ENCODE data around the gene ACAA1.

Gene ACAA1

DNA sequence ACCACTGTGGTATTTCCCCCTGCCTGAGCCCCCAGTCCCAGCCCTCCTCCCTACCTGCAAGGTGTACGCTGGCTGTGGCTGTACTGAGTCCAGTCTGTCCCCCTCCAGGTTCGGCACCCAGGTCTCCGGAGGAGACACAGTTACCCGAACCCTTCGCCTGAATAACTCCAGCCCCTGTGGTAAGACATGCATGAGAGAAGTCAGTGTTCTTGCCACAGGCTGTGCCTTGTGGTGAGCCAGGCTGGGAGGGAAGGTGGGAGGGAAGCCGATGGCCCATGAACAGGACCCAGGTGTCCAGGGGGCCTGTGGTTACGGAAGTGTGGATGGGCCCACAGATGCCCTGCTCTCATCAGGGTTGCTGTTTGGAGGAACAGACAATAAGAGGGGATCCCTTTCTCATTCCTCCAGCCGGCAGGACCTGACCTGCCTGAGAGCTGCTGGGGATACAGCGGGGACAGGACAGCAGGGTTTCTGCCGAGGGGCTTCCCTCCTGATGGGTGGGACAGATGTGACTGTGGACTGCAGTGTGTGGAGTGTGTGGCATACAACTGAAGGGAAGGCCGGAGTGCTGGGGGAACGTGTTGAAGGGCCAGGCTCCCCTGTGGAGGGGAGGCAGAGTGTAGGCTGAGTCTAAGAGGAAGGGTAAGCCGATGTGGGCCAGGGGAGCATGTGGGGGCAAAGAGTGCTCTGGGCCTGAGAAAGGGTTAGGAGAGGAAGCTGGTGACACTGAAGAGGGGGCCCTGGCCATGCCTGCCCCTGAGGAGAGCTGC, 21.9 kb downstream of the ACAA1 start:
- no peak overlapping the region for H3K4me3 ChIP-seq (replicated peaks in 1 of 2; ENCODE audit: low read depth in 2 of 2, low read length in 2 of 2)
- no peak for DNase-seq (ENCODE audit: low read depth in 2 of 2)
- TF ChIP-seq, protein P1, sequence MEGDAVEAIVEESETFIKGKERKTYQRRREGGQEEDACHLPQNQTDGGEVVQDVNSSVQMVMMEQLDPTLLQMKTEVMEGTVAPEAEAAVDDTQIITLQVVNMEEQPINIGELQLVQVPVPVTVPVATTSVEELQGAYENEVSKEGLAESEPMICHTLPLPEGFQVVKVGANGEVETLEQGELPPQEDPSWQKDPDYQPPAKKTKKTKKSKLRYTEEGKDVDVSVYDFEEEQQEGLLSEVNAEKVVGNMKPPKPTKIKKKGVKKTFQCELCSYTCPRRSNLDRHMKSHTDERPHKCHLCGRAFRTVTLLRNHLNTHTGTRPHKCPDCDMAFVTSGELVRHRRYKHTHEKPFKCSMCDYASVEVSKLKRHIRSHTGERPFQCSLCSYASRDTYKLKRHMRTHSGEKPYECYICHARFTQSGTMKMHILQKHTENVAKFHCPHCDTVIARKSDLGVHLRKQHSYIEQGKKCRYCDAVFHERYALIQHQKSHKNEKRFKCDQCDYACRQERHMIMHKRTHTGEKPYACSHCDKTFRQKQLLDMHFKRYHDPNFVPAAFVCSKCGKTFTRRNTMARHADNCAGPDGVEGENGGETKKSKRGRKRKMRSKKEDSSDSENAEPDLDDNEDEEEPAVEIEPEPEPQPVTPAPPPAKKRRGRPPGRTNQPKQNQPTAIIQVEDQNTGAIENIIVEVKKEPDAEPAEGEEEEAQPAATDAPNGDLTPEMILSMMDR (IDR thresholded peaks at IDR 0.05; ENCODE audit: low read depth, low read length): no peak

DNA sequence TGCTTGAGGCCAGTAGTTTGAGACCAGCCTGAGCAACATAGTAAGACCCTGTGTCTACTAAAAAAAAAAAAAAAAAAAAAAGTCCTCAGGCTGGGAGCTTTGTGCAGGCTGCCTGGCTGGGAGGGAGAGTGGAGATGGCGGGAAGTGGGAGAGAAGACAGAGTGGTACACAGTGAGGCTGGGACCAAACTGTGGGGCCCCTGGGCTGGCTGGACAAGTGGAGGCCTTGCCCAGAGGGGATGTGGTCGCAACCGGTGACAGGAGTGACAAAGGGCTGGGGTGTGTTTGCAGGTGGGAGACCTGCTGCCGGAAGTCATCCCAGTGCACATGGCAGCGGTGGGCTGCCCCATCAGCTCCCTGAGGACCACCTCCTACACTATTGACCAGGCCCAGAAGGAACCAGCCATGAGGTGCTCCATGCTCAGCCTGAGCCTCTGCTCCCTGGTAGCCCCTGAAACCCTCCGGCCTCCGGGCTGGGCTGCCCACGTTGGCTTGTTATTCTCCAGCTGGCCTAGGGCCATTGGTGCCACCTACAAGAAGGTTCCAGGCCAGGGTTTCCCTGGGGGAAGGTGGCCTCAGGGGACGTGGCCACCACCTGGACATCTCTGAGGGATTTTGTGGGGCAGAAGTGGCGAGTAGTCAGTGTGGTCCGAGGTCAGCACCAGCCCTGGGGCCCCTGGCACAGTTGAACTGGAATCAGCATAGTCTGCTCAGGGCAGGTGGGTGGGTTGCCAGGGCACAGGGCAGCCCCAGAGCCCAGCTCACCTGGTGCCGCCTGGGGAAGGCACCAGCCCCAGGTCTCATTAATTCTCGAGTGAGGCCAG, 22.7 kb downstream of the ACAA1 start:
- H3K4me3 ChIP-seq (replicated peaks in 1 of 2; ENCODE audit: low read depth in 2 of 2, low read length in 2 of 2): no peak overlapping the region
- TF ChIP-seq, protein P1 (IDR thresholded peaks at IDR 0.05; ENCODE audit: low read depth, low read length): no peak
- DNase-seq (ENCODE audit: low read depth in 2 of 2): no peak

DNA sequence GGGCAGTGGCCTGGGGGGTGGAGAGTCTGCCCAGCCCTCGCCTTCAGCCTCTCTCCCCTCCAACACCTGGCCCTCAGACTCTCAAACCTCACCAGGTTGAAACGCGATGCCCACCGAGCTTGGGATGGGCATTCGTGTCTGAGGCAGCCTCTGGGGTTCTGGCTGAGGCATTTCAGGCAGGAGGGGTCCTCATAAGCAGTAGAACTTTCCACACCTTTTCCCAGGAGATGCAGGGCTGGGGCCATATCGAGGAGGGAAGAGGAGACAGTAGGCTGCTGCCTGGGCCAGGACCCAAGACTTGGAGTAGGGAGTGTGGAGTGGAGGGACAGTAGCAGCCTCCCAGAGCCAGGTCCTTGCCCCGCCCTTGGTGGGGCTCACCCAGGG, 24.6 kb downstream of the ACAA1 start:
- TF ChIP-seq, protein P1 (IDR thresholded peaks at IDR 0.05; ENCODE audit: low read depth, low read length): no peak
- DNase-seq (ENCODE audit: low read depth in 2 of 2): no peak

DNA sequence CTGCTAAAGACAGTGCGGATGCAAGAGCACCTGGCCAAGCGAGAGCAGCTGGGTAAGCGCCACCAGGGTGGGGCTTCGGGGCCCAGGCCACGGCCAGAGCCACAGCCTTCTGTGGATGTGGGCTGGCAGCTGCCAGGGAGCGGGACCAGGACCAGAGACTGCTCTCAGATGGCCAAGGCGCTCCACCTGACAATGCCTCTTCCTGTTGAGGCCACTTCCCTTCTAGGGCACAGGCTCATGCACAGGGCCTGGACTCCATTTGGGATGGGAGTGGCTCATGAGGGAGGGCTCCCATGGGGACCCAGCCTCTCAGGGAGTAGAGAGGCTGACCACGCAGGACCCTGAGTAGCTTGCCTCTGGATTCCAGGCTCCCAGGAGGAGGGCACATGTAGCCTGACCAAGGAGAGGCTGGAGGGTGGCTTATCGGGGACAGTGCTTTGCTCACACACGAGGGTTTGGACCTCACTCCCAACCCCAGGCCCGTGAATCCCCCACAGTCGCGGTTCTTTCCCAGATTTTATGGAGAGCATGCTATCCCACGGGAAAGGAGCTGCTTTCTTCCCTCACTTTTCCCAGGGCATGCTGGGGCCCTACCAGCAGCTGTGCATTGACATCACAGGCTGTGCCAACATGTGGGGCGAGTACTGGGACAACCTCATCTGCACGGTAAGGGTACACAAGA, 25.1 kb downstream of the ACAA1 start:
- DNase-seq (ENCODE audit: low read depth in 2 of 2): no peak
- TF ChIP-seq, protein P1 (IDR thresholded peaks at IDR 0.05; ENCODE audit: low read depth, low read length): no peak
- H3K4me3 ChIP-seq (replicated peaks in 1 of 2; ENCODE audit: low read depth in 2 of 2, low read length in 2 of 2): no peak overlapping the region

More for the DNA sequence above, 24.6 kb downstream of the ACAA1 start:
- H3K4me3 ChIP-seq (replicated peaks in 1 of 2; ENCODE audit: low read depth in 2 of 2, low read length in 2 of 2): no peak overlapping the region

DNA sequence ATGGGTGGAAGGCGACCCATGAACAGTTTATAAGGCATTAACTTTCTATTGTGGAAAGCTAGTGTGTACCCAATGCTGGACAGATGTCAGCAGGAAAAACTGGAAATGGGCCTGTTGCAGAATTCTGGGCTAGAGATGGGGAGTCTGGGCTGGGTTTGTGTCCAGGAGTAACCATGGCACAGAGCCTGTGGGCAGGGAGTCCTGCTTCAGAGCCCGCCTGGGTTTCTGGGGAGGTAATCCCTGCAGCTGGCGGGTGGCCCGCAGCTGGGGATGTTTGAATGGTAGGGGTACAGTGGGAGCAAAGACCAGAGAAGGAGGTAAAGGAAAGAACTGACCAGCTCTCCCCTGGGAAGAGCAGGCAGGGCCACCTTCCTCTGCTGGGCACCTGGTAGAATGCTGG, 25.7 kb downstream of the ACAA1 start:
- no peak for DNase-seq (ENCODE audit: low read depth in 2 of 2)
- no peak overlapping the region for H3K4me3 ChIP-seq (replicated peaks in 1 of 2; ENCODE audit: low read depth in 2 of 2, low read length in 2 of 2)
- TF ChIP-seq, protein P1 (IDR thresholded peaks at IDR 0.05; ENCODE audit: low read depth, low read length): no peak

DNA sequence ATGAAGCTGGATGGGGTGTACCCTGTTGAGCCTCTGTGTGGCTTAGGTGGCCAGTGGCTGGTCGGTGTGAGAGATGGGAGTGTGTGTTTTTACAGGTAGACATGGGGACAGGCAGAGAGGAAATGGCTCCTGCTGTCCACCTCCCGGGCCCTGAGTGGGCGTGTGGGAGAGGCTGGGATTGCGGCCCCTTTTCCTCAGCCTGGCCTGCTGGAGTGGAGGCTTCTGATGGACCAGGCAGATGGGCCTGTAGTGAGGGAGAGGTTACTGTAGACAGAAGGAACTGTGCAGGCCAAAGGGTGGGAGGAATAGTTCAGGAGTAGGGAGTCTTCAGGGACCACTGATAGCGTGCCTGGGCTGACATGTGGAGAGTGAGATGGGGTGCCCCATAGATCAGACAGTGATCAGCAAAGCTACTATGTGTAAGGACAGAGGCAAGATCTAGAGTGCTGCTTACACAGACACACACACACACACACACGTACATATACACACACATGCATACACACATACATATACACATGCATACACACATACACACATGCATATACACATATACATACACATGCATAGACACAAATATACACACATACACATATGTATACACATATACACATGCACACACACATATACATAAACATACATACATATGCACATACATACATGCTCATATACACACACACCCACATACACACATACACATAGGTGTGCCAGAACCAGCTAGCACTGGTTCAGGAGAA, 26.4 kb downstream of the ACAA1 start:
- no peak overlapping the region for H3K4me3 ChIP-seq (replicated peaks in 1 of 2; ENCODE audit: low read depth in 2 of 2, low read length in 2 of 2)
- TF ChIP-seq, protein P1 (IDR thresholded peaks at IDR 0.05; ENCODE audit: low read depth, low read length): no peak
- no peak for DNase-seq (ENCODE audit: low read depth in 2 of 2)

Measured in cardiac fibroblast (primary cell).